ENCODE measurements around the gene HSF2BP.
"Not testable (repeated sequence)": the region's sequence is repeated elsewhere in the genome, so short reads cannot be mapped to it uniquely, and the experiment has no call there.

Gene HSF2BP

GRCh38 chr21:43513023-43513422 is 146.3 kb downstream of the HSF2BP start:
- DNase-seq, result not testable (repeated sequence)

- DNase-seq, result not testable (repeated sequence)
Measured at GRCh38 chr21:43511209-43511608, 148.1 kb downstream of the HSF2BP start.

GRCh38 chr21:43510669-43511068 is 148.6 kb downstream of the HSF2BP start:
- DNase-seq, result not testable (repeated sequence)

- not testable (repeated sequence) for DNase-seq
Measured at GRCh38 chr21:43503892-43504291, 155.4 kb downstream of the HSF2BP start.

GRCh38 chr21:43503075-43503750 is 156.1 kb downstream of the HSF2BP start:
- DNase-seq, result not testable (repeated sequence)

GRCh38 chr21:43502407-43503071 is 156.7 kb downstream of the HSF2BP start:
- DNase-seq, result not testable (repeated sequence)

GRCh38 chr21:43498924-43499323 is 160.4 kb downstream of the HSF2BP start:
- DNase-seq, result not testable (repeated sequence)

GRCh38 chr21:43498065-43498464 is 161.2 kb downstream of the HSF2BP start:
- not testable (repeated sequence) for DNase-seq

GRCh38 chr21:43494279-43495012 is 164.8 kb downstream of the HSF2BP start:
- DNase-seq, result not testable (repeated sequence)

GRCh38 chr21:43493471-43493870 is 165.8 kb downstream of the HSF2BP start:
- not testable (repeated sequence) for DNase-seq

GRCh38 chr21:43488235-43488634 is 171.1 kb downstream of the HSF2BP start:
- not testable (repeated sequence) for DNase-seq

- not testable (repeated sequence) for DNase-seq
Measured at GRCh38 chr21:43486051-43486450, 173.2 kb downstream of the HSF2BP start.

- DNase-seq, result not testable (repeated sequence)
Measured at GRCh38 chr21:43485016-43485415, 174.3 kb downstream of the HSF2BP start.

GRCh38 chr21:43479197-43479596 is 180.1 kb downstream of the HSF2BP start:
- not testable (repeated sequence) for DNase-seq
